Tibial nerve (tissue), 4 donors: Measurements from ENCODE around the gene SEMA3B. TPM values are rescaled to one million over a fixed set of nuclear protein-coding genes. Genes with fewer than 3 reads are reported as not detected.

Source experiments
- DNase-seq, 2 donors: peaks; one replicate each; pipeline ENCODE4 v3.0.0-alpha.2; 2019; ENCODE audit warnings: low spot score in 2 of 2
- H3K27ac ChIP-seq, 4 donors: fragments of 200-600 bp; sonication (generic) in 3 of 4; one replicate each; pipeline ENCODE4 v1.5.1; 2017 to 2019; ENCODE audit warnings: mild to moderate bottlenecking in 1 of 4
- H3K27me3 ChIP-seq, 2 donors: fragments of 200-600 bp; sonication (generic) in 1 of 2; one replicate each; pipeline versions ENCODE4 v1.5.1 to v1.6.0; 2017 to 2019
- H3K36me3 ChIP-seq, 3 donors: fragments of 200-600 bp; sonication (generic); one replicate each; pipeline ENCODE4 v1.5.1; 2018 to 2019
- H3K4me1 ChIP-seq, 4 donors: fragments of 200-600 bp; sonication (generic) in 3 of 4; one replicate each; pipeline ENCODE4 v1.5.1; 2017 to 2019
- H3K4me3 ChIP-seq, 4 donors: fragments of 200-600 bp; sonication (generic) in 3 of 4; one replicate each; pipeline ENCODE4 v1.5.1; 2017 to 2019; ENCODE audit warnings: mild to moderate bottlenecking in 1 of 4, moderate library complexity in 1 of 4
- H3K9me3 ChIP-seq, 4 donors: fragments of 200-600 bp; sonication (generic) in 3 of 4; one replicate each; pipeline ENCODE4 v1.5.1; 2017 to 2019
- CTCF ChIP-seq, 5 experiments: fragments of 200-600 bp in 3 of 5; fragments of 450-650 bp in 2 of 5; sonication (generic) in 3 of 5; IDR thresholded peaks; one replicate each; pipeline ENCODE4 v1.5.1; 2016 to 2019; ENCODE audit warnings: antibody characterized with exemption in 5 of 5, mild to moderate bottlenecking in 3 of 5, moderate library complexity in 2 of 5
- EP300 ChIP-seq, 2 donors: sonication (generic); formaldehyde crosslinking; IDR thresholded peaks; one replicate each; pipeline ENCODE4 v1.6.1; 2017; ENCODE audit warnings: antibody characterized with exemption in 2 of 2, mild to moderate bottlenecking in 1 of 2
- POLR2A ChIP-seq, 2 donors: fragments of 450-650 bp; IDR thresholded peaks; one replicate each; pipeline ENCODE4 v1.6.1; 2017; ENCODE audit warnings: antibody characterized with exemption in 2 of 2, mild to moderate bottlenecking in 2 of 2, moderate library complexity in 2 of 2
- WGBS, 2 donors: methylation state at CpG; one replicate each; pipeline ENCODE4 v1.1.5; 2018; 5-methylcytosine and 5-hydroxymethylcytosine counted together
- total RNA-seq, 4 donors: library from RNA; depleted of rRNA; stranded (reverse); fragments of >200 nt; gene quantifications; one replicate each; pipeline ENCODE4 v1.1.0, GENCODE V29; 2016

SEMA3B gene
- total RNA-seq, 4 donors from 2014 or later: 251 to 334 (median 261) TPM

- Histone ChIP-seq H3K27ac (peak overlapping the region; percentile 85 to 98 (median 97)), H3K36me3 (no peaks in the 10 kb centered on the region), H3K4me1 (peaks cover 0 to 97% (median 75%) of the 10 kb centered on the region in 4 donors), H3K4me3 (peak overlapping the region in 1 of 4 donors; percentile 3), H3K27me3 (no peaks in the 10 kb centered on the region), H3K9me3 (no peaks in the 10 kb centered on the region)
- DNase-seq: no peak
- WGBS, 2 donors: 29 to 36% methylated on average over 6 of the region's 6 CpGs
- TF ChIP-seq CTCF (IDR thresholded peaks at IDR 0.05) (no peak), POLR2A (IDR thresholded peaks at IDR 0.05) (no peak), EP300 (IDR thresholded peaks at IDR 0.05) (peak in 1 of 2 donors; percentile 31)
These were observed 5.2 kb upstream of the SEMA3B start for GRCh38 chr3:50263478-50264382.

- Histone ChIP-seq H3K9me3 (no peaks in the 10 kb centered on the region), H3K27ac (peak overlapping the region; percentile 85 to 98 (median 97)), H3K4me1 (peaks cover 0 to 97% (median 73%) of the 10 kb centered on the region in 4 donors), H3K4me3 (peak overlapping the region in 1 of 4 donors; percentile 17), H3K36me3 (no peaks in the 10 kb centered on the region), H3K27me3 (no peaks in the 10 kb centered on the region)
- TF ChIP-seq CTCF (IDR thresholded peaks at IDR 0.05) (peak in 1 of 5 experiments; percentile 33), POLR2A (IDR thresholded peaks at IDR 0.05) (no peak), EP300 (IDR thresholded peaks at IDR 0.05) (peak; percentile 38 to 86)
- WGBS, 2 donors: 12 to 29% methylated on average over 5 to 7 of the region's 7 CpGs
- DNase-seq: peak; percentile 54
These were observed 4.5 kb upstream of the SEMA3B start for GRCh38 chr3:50264383-50264963.

- Histone ChIP-seq H3K27ac (peak overlapping the region; percentile 85 to 98 (median 97)), H3K4me1 (peaks cover 0 to 98% (median 71%) of the 10 kb centered on the region in 4 donors), H3K36me3 (no peaks in the 10 kb centered on the region), H3K4me3 (peak overlapping the region in 1 of 4 donors; percentile 17), H3K27me3 (no peaks in the 10 kb centered on the region), H3K9me3 (no peaks in the 10 kb centered on the region)
- 36 to 42% methylated on average over 7 of the region's 7 CpGs for WGBS, 2 donors
- no peak for DNase-seq
- TF ChIP-seq CTCF (IDR thresholded peaks at IDR 0.05) (no peak), EP300 (IDR thresholded peaks at IDR 0.05) (peak in 1 of 2 donors; percentile 13), POLR2A (IDR thresholded peaks at IDR 0.05) (peak in 1 of 2 donors; percentile 40)
These were observed 3.9 kb upstream of the SEMA3B start for GRCh38 chr3:50264964-50265485.

- WGBS, 2 donors: 20 to 33% methylated on average over 1 of the region's 1 CpG
- TF ChIP-seq CTCF (IDR thresholded peaks at IDR 0.05) (no peak), POLR2A (IDR thresholded peaks at IDR 0.05) (no peak), EP300 (IDR thresholded peaks at IDR 0.05) (no peak)
- peak overlapping the region; percentile 85 to 98 (median 97) for H3K27ac ChIP-seq
- H3K9me3 ChIP-seq: no peaks in the 10 kb centered on the region
- H3K27me3 ChIP-seq: no peaks in the 10 kb centered on the region
- no peak for DNase-seq
- peaks cover 0 to 100% (median 69%) of the 10 kb centered on the region in 4 donors for H3K4me1 ChIP-seq
- H3K36me3 ChIP-seq: no peaks in the 10 kb centered on the region
- H3K4me3 ChIP-seq: no peak overlapping the region
These were observed 3.4 kb upstream of the SEMA3B start for GRCh38 chr3:50265571-50265970.
